Gastroesophageal sphincter (tissue), 3 donors: ENCODE data around the gene KIRREL3.

Experiments
- EP300 ChIP-seq: sonication (generic); formaldehyde crosslinking; IDR thresholded peaks from one replicate; pipeline ENCODE4 v1.6.1; 2017; ENCODE audit warnings: antibody characterized with exemption, mild to moderate bottlenecking
- POLR2A ChIP-seq, 2 donors: fragments of 450-650 bp; IDR thresholded peaks; one replicate each; pipeline ENCODE4 v1.6.1; 2017; ENCODE audit warnings: antibody characterized with exemption in 2 of 2, mild to moderate bottlenecking in 2 of 2, moderate library complexity in 1 of 2
- POLR2AphosphoS5 ChIP-seq: sonication (generic); formaldehyde crosslinking; IDR thresholded peaks from one replicate; pipeline ENCODE4 v1.6.1; 2017; ENCODE audit warnings: antibody characterized with exemption
- TF ChIP-seq, protein P1 (sequence below), 4 experiments: fragments of 200-600 bp in 2 of 4; fragments of 450-650 bp in 2 of 4; sonication (generic) in 1 of 4; IDR thresholded peaks; one replicate each; pipeline ENCODE4 v1.5.1; 2017 to 2019; ENCODE audit warnings: antibody characterized with exemption in 4 of 4, mild to moderate bottlenecking in 2 of 4, moderate library complexity in 2 of 4

- TF ChIP-seq, protein P1, sequence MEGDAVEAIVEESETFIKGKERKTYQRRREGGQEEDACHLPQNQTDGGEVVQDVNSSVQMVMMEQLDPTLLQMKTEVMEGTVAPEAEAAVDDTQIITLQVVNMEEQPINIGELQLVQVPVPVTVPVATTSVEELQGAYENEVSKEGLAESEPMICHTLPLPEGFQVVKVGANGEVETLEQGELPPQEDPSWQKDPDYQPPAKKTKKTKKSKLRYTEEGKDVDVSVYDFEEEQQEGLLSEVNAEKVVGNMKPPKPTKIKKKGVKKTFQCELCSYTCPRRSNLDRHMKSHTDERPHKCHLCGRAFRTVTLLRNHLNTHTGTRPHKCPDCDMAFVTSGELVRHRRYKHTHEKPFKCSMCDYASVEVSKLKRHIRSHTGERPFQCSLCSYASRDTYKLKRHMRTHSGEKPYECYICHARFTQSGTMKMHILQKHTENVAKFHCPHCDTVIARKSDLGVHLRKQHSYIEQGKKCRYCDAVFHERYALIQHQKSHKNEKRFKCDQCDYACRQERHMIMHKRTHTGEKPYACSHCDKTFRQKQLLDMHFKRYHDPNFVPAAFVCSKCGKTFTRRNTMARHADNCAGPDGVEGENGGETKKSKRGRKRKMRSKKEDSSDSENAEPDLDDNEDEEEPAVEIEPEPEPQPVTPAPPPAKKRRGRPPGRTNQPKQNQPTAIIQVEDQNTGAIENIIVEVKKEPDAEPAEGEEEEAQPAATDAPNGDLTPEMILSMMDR (IDR thresholded peaks at IDR 0.05), result no peak
- TF ChIP-seq POLR2AphosphoS5 (no peak), POLR2A (IDR thresholded peaks at IDR 0.05) (no peak), EP300 (no peak)
These were observed 11.9 kb downstream of the KIRREL3 start for GRCh38 chr11:126988655-126989054.
